Measurements from ENCODE around the gene THBD.

THBD gene

DNA sequence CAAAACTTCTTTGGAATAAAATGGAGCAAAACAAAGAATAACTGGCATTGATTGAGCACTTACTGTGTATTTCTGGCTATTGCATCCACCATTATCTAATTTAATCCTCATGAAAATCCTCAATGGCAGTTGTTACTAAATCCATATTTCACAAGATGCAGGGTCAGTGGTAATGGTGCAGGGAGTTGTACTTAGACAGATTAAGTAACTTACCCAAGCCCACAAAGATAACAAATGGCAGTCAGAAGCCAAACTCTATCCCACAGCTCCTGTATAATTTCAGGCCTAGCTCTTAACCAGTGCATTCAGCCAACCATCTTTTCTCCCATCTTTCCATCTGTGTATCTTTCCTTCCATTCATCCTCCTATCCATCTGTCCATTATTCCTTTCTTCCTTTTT is 43.7 kb downstream of the THBD start:
- TF ChIP-seq NFIC (IDR thresholded peaks at IDR 0.05): no peak
- no peak for TF ChIP-seq YY1 (IDR thresholded peaks at IDR 0.05; ENCODE audit: low read depth)
- TF ChIP-seq RAD21 (IDR thresholded peaks at IDR 0.05; ENCODE audit: low read depth): no peak

DNA sequence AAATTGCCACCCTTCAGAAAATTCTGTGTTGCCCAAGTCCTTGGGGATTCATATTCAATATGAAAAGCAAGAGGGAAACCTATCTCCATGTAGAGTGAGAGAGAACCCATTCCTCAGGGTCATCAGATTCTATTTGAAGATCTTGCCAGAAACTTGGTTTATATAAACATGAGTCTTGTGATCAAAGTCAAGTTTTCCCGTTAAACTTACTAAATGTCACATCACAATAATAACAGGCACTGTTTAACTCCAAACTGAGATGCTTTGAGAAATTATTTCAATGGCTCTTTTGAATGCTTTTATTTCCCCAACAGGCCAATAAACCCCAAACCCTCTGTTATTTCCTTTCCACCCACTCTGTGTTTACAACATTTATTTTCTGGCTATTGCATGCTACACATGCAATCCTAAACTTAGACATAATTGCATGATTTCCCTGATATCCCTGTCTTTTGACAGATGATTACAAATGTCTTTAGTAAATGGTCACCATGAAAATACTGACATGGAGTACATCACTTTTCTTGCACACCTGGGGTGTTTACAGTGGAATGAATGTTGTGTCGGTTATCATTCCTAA is 45.5 kb downstream of the THBD start:
- TF ChIP-seq ZBTB7A (IDR thresholded peaks at IDR 0.05; ENCODE audit: low read depth) (no peak), RAD21 (IDR thresholded peaks at IDR 0.05; ENCODE audit: low read depth) (no peak), YY1 (IDR thresholded peaks at IDR 0.05; ENCODE audit: low read depth) (no peak)
- TF ChIP-seq, protein P1, sequence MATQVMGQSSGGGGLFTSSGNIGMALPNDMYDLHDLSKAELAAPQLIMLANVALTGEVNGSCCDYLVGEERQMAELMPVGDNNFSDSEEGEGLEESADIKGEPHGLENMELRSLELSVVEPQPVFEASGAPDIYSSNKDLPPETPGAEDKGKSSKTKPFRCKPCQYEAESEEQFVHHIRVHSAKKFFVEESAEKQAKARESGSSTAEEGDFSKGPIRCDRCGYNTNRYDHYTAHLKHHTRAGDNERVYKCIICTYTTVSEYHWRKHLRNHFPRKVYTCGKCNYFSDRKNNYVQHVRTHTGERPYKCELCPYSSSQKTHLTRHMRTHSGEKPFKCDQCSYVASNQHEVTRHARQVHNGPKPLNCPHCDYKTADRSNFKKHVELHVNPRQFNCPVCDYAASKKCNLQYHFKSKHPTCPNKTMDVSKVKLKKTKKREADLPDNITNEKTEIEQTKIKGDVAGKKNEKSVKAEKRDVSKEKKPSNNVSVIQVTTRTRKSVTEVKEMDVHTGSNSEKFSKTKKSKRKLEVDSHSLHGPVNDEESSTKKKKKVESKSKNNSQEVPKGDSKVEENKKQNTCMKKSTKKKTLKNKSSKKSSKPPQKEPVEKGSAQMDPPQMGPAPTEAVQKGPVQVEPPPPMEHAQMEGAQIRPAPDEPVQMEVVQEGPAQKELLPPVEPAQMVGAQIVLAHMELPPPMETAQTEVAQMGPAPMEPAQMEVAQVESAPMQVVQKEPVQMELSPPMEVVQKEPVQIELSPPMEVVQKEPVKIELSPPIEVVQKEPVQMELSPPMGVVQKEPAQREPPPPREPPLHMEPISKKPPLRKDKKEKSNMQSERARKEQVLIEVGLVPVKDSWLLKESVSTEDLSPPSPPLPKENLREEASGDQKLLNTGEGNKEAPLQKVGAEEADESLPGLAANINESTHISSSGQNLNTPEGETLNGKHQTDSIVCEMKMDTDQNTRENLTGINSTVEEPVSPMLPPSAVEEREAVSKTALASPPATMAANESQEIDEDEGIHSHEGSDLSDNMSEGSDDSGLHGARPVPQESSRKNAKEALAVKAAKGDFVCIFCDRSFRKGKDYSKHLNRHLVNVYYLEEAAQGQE (IDR thresholded peaks at IDR 0.05; ENCODE audit: low read depth): no peak

GRCh38 chr20:23003077-23003635 is 46.3 kb downstream of the THBD start:
- TF ChIP-seq ZBTB7A (IDR thresholded peaks at IDR 0.05; ENCODE audit: low read depth) (no peak), FOXM1 (IDR thresholded peaks at IDR 0.05; ENCODE audit: borderline replicate concordance, low read depth) (no peak), MAX (IDR thresholded peaks at IDR 0.05) (no peak), CREB1 (IDR thresholded peaks at IDR 0.05; ENCODE audit: low read depth) (no peak), RAD21 (IDR thresholded peaks at IDR 0.05; ENCODE audit: low read depth) (no peak), CEBPB (IDR thresholded peaks at IDR 0.05) (no peak), NFIC (IDR thresholded peaks at IDR 0.05) (no peak)
- TF ChIP-seq, protein P1 (IDR thresholded peaks at IDR 0.05; ENCODE audit: low read depth): no peak

- TF ChIP-seq EGR1 (IDR thresholded peaks at IDR 0.05) (no peak), TAF1 (IDR thresholded peaks at IDR 0.05; ENCODE audit: low read depth) (no peak), TCF12 (IDR thresholded peaks at IDR 0.05; ENCODE audit: low read depth) (no peak), TEAD4 (IDR thresholded peaks at IDR 0.05) (no peak), CEBPB (IDR thresholded peaks at IDR 0.05) (no peak), FOXM1 (IDR thresholded peaks at IDR 0.05; ENCODE audit: borderline replicate concordance, low read depth) (no peak), NFIC (IDR thresholded peaks at IDR 0.05) (no peak)
These were observed 47.2 kb downstream of the THBD start for GRCh38 chr20:23002276-23002675.

- TF ChIP-seq ZBTB7A (IDR thresholded peaks at IDR 0.05; ENCODE audit: low read depth) (no peak), NFIC (IDR thresholded peaks at IDR 0.05) (no peak), RAD21 (IDR thresholded peaks at IDR 0.05; ENCODE audit: low read depth) (no peak), TCF12 (IDR thresholded peaks at IDR 0.05; ENCODE audit: low read depth) (no peak), TAF1 (IDR thresholded peaks at IDR 0.05; ENCODE audit: low read depth) (no peak), CREB1 (IDR thresholded peaks at IDR 0.05; ENCODE audit: low read depth) (no peak)
These were observed 49.1 kb downstream of the THBD start for GRCh38 chr20:23000232-23000947.

- no peak for TF ChIP-seq TAF1 (IDR thresholded peaks at IDR 0.05; ENCODE audit: low read depth)
- TF ChIP-seq EGR1 (IDR thresholded peaks at IDR 0.05): no peak
- no peak for TF ChIP-seq ZBTB7A (IDR thresholded peaks at IDR 0.05; ENCODE audit: low read depth)
- no peak for TF ChIP-seq CEBPB (IDR thresholded peaks at IDR 0.05)
- no peak for TF ChIP-seq YY1 (IDR thresholded peaks at IDR 0.05; ENCODE audit: low read depth)
- TF ChIP-seq TEAD4 (IDR thresholded peaks at IDR 0.05): no peak
- TF ChIP-seq, protein P2, sequence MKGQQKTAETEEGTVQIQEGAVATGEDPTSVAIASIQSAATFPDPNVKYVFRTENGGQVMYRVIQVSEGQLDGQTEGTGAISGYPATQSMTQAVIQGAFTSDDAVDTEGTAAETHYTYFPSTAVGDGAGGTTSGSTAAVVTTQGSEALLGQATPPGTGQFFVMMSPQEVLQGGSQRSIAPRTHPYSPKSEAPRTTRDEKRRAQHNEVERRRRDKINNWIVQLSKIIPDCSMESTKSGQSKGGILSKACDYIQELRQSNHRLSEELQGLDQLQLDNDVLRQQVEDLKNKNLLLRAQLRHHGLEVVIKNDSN (IDR thresholded peaks at IDR 0.05): no peak
- no peak for TF ChIP-seq MAX (IDR thresholded peaks at IDR 0.05)
- no peak for TF ChIP-seq EP300 (IDR thresholded peaks at IDR 0.05; ENCODE audit: borderline replicate concordance)
- no peak for TF ChIP-seq NFIC (IDR thresholded peaks at IDR 0.05)
- no peak for TF ChIP-seq RAD21 (IDR thresholded peaks at IDR 0.05; ENCODE audit: low read depth)
- TF ChIP-seq FOXM1 (IDR thresholded peaks at IDR 0.05; ENCODE audit: borderline replicate concordance, low read depth): no peak
- TF ChIP-seq TCF12 (IDR thresholded peaks at IDR 0.05; ENCODE audit: low read depth): no peak
- TF ChIP-seq CREB1 (IDR thresholded peaks at IDR 0.05; ENCODE audit: low read depth): no peak
- TF ChIP-seq, protein P1 (IDR thresholded peaks at IDR 0.05; ENCODE audit: low read depth): no peak
These were observed 49.7 kb downstream of the THBD start for GRCh38 chr20:22999756-23000155.

All from Ishikawa (cell line).